Epithelial cell of proximal tubule (primary cell): ENCODE measurements around the gene ZSWIM3. TPM values are rescaled to one million over a fixed set of nuclear protein-coding genes. Genes with fewer than 3 reads are reported as not detected.

Source experiments
- DNase-seq: peaks from one replicate; pipeline ENCODE4 v3.0.0-alpha.2; 2011; ENCODE audit warnings: low read depth
- H3K4me3 ChIP-seq: 2 replicates; pipeline ENCODE4 v1.5.1; 2011; ENCODE audit warnings: low read depth, mild to moderate bottlenecking, low read length
- CTCF ChIP-seq: conservative IDR thresholded peaks from 2 replicates; pipeline ENCODE4 v1.5.1; 2012; ENCODE audit warnings: low read depth, mild to moderate bottlenecking, low read length
- total RNA-seq: library from RNA; depleted of rRNA; stranded (reverse); fragments of >200 nt; gene quantifications from 2 replicates; pipeline ENCODE4 v1.2.3, GENCODE V29; 2015

Gene ZSWIM3
- total RNA-seq, 1 donor from 2014 or later: 1.2 TPM

DNA sequence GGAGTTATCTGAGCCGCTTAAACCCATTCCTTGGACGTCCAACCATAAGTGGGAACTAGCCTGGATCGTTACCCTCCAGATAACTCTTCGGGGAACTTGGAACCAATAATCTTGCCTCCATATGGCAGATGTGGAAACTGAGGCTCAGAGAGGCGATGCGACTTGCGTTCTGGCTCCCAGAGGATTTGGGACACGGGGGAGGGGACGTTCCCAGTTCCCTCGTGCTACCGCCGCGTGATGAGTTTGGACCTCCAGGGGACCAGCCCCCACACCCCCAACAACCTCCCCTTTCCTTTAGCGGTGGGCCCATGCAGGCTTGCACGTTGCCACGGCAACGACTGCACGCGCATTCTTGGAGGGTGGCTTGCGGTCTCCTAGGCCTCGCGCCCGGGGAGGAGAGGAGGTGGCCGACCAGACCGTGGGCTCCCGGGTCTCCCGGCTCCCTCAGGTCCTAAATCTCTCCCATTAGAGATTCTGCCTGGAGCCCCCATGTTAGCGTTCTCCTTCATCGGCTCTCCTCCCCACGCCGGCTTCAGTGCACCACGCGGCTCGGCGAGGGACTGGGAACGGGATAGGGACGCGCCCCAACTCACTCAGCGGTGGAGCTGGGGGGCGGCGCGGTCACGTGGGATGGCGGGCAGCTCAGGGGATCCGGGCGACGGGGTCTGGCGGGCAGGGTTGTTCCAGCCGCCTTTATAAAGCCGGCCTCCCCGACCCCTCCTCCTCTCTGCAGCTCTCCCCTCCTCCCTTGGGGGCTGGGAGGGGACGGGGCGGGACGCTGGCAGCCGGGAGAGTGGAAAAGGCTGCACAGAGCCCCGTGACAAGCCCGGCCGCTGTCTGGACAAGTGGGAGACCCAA lies 54.3 kb downstream of the ZSWIM3 start, which contains the start of gene PLTP:
Gene PLTP, minus strand, starts transcription at position 670 of the 858 bp plus-strand sequence. CDS start 703 bp downstream, outside the sequence.
- TF ChIP-seq CTCF: no peak
- no peak for DNase-seq
- peak within 1 kb of the TSS; percentile 52 for H3K4me3 ChIP-seq

DNA sequence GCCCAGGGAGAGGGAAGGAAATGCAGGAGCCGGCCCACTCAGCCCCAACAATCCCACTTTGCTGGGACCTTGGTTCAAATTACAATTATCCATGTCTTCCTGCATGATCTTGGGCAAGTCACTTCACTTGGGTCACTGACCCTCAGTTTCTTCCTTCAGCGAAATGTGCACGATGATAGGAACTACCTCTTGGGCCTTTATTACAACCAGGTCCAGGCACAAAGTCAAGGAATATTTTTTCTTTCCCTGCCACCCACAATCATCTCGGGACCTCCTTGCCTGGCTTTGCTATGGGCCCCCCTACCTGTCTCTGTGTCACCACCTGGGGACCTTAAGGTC lies 54.9 kb downstream of the ZSWIM3 start:
- H3K4me3 ChIP-seq: peak overlapping the region; percentile 52
- no peak for DNase-seq
- no peak for TF ChIP-seq CTCF

DNA sequence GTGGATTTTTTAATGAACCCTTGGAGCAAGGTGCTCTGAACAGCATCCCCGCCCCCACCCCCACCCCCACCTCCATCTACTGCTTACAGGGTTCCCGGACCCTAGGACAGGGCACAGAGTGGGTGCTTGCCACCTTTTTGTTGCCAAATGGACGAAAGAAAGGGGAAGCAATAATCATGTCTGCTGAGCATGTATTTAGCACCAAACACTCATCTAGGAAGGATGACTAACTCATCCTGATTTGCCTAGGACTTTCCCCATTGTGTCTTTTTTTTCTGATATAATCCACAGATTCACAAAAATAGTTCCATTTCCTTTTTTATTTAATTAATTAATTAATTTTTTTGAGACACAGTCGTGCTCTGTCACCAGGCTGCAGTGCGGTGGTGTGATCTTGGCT lies 55.7 kb downstream of the ZSWIM3 start:
- TF ChIP-seq CTCF: no peak
- no peak overlapping the region for H3K4me3 ChIP-seq
- no peak for DNase-seq

DNA sequence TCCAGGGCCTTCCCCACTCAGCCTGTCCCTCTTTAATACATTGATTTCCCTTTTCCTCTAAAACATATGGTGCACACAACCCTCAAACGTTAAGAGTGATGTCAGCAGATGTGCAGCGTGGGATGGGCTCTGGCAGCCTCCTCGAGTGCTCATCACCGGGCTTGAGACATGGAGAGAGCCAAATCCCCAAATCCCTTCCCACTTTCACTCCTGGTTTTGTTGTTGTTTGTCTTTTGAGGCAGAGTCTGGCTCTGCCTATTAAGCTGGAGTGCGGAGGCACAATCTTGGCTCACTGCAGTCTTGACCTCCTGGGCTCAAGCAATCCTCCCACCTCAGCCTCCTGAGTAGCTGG lies 60.4 kb downstream of the ZSWIM3 start:
- TF ChIP-seq CTCF: no peak
- no peak for DNase-seq
- H3K4me3 ChIP-seq: no peak overlapping the region

DNA sequence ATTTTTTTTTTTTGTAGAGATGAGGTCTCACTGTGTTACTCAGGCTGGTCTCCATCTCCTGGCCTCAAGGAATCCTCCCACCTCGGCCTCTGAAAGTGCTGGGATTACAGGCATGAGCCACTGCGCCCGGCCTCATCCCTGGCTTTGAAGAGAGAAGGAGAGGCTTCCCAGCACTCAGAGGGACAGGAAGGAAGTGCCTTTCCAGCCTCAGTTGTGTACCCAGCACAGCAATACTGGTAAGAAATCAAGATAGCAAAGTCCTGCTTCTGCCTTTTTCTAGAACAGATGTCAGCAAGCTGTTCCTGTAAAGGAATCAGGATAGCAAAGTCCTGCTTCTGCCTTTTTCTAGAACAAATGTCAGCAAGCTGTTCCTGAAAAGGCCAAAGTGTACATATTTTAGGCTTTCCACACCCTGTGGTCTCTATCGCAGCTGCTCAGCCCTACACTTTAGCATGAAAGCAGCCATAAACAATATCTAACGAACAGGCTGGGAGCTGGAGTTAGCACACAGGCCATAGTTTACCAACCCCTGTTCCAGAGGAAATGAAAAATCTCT lies 60.8 kb downstream of the ZSWIM3 start:
- DNase-seq: no peak
- TF ChIP-seq CTCF: no peak
- no peak overlapping the region for H3K4me3 ChIP-seq

GRCh38 chr20:45918779-45919537 lies 61.5 kb downstream of the ZSWIM3 start:
- DNase-seq: no peak
- no peak overlapping the region for H3K4me3 ChIP-seq
- TF ChIP-seq CTCF: no peak
